BLaER1 treated with 17β-estradiol and CSF1 and Interleukin-3, amounts not matched to agents 10 nM and 100 nM (cell line): ENCODE data around the gene TLE1.

Experiments used
- H3K27ac ChIP-seq, 11 experiments: shearing (Covaris generic); formaldehyde crosslinking; 2 replicates each; pipeline ENCODE4 v1.8.1; 2022
- H3K27me3 ChIP-seq, 11 experiments: shearing (Covaris generic); formaldehyde crosslinking; 2 replicates each; pipeline ENCODE4 v1.8.1; 2022
- H3K36me3 ChIP-seq, 11 experiments: shearing (Covaris generic); formaldehyde crosslinking; 2 replicates each; pipeline ENCODE4 v1.8.1; 2022
- H3K4me1 ChIP-seq, 10 experiments: shearing (Covaris generic); formaldehyde crosslinking; 2 replicates each; pipeline ENCODE4 v1.8.1; 2022
- H3K4me2 ChIP-seq, 11 experiments: shearing (Covaris generic); formaldehyde crosslinking; 2 replicates each; pipeline ENCODE4 v1.8.1; 2022
- H3K4me3 ChIP-seq, 10 experiments: shearing (Covaris generic); formaldehyde crosslinking; 2 replicates each; pipeline ENCODE4 v1.8.1; 2022
- H3K9ac ChIP-seq, 11 experiments: shearing (Covaris generic); formaldehyde crosslinking; 2 replicates each; pipeline ENCODE4 v1.8.1; 2022
- H3K9me3 ChIP-seq, 11 experiments: shearing (Covaris generic); formaldehyde crosslinking; replicated peaks in 1 of 11; 2 replicates each; pipeline ENCODE4 v1.8.1; 2022
- H4K20me1 ChIP-seq, 11 experiments: shearing (Covaris generic); formaldehyde crosslinking; 2 replicates each; pipeline ENCODE4 v1.8.1; 2022
- Cebpa-rat ChIP-seq, 11 experiments: shearing (Covaris generic); IDR thresholded peaks; 2 replicates each; pipeline ENCODE4 v1.8.1; 2022

TLE1 gene

DNA sequence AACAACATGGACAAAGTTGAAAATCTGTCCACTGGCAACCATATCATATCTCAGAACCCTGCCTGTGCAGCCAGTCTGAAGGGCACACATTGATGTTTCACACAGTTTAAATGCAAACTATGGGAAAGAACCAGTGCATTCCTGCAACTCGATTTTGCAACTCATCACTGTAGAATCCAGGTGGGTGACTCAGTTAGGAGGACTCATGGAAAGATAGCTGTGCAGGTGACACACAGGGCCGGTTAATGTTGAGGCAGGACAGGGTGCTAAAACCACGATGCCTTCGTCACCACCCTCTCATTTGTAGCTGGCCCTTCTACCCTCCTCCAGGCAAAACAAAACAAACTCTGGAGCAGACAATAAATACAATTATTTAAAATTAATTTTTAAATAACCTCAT is 62.8 kb downstream of the TLE1 start:
- peaks cover 0 to 58% (median 4%) of the 10 kb centered on the region in 11 experiments; a peak in 11 of 22 replicates for H3K36me3 ChIP-seq
- peaks cover 0 to 18% (median 3%) of the 10 kb centered on the region in 10 experiments; a peak in 9 of 20 replicates for H3K4me1 ChIP-seq
- no peaks in the 10 kb centered on the region for H3K9me3 ChIP-seq
- H3K4me3 ChIP-seq: no peak overlapping the region
- no peak overlapping the region for H3K27ac ChIP-seq
- no peak overlapping the region for H3K9ac ChIP-seq
- H3K4me2 ChIP-seq: 0 out of 22 replicates have a peak overlapping the region, but pooled peaks of 1 of the 11 experiments have one; percentile 4
- TF ChIP-seq Cebpa-rat (IDR thresholded peaks at IDR 0.05): no peak
- no peaks in the 10 kb centered on the region for H4K20me1 ChIP-seq
- H3K27me3 ChIP-seq: no peaks in the 10 kb centered on the region

DNA sequence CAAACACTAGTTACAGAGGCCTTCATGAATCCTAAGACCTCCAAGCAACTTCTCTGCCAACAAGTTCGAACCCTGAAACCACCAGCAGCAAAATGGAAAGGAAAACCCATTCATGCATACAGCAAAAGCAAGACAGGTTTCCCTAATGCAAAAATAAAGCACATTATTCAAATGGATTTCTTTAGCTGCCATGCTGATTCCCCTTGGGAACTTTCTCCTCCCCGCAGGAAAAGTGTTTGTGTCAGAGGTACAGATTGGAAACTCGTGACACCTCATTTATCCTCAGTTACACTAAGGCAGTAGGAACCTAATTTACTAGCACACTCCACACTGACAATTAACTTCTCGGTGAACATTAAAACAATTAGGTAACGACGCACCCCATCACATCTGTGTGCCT is 63.4 kb downstream of the TLE1 start:
- H3K4me2 ChIP-seq: peak overlapping the region in 3 of 11 experiments; percentile 4 to 11 (median 9); a peak in 2 of 22 replicates
- peaks cover 0 to 57% (median 4%) of the 10 kb centered on the region in 11 experiments; a peak in 10 of 22 replicates for H3K36me3 ChIP-seq
- no peak overlapping the region for H3K4me3 ChIP-seq
- H3K9me3 ChIP-seq: no peaks in the 10 kb centered on the region
- no peaks in the 10 kb centered on the region for H4K20me1 ChIP-seq
- H3K27me3 ChIP-seq: no peaks in the 10 kb centered on the region
- H3K27ac ChIP-seq: no peak overlapping the region
- TF ChIP-seq Cebpa-rat (IDR thresholded peaks at IDR 0.05): no peak
- H3K4me1 ChIP-seq: peaks cover 0 to 24% (median 8%) of the 10 kb centered on the region in 10 experiments; a peak in 11 of 20 replicates
- no peak overlapping the region for H3K9ac ChIP-seq

DNA sequence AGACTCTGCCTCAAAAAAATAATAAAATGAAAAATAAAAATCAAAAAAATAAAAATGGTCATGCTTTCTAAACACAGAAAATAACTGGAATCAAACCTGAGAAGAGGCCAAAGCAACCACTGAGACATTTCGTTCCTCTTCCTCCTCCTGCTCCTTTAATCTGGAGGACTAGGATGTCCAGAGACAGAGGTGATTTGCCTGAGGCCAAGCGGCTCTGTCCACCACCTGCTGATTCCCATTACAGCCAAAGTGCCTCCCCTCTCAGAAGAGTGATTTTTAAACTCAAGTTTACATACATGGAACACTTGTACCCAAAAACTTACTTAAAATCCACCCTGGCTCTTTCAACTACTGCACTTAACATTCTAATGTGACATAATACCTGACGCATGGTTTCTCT is 65.6 kb downstream of the TLE1 start:
- Histone ChIP-seq H3K4me2 (no peak overlapping the region), H4K20me1 (no peaks in the 10 kb centered on the region), H3K4me1 (peaks cover 8 to 42% (median 27%) of the 10 kb centered on the region in 10 experiments), H3K9ac (no peak overlapping the region), H3K27me3 (no peaks in the 10 kb centered on the region), H3K9me3 (no peaks in the 10 kb centered on the region), H3K27ac (no peak overlapping the region), H3K36me3 (peaks cover 0 to 49% (median 6%) of the 10 kb centered on the region in 11 experiments; a peak in 14 of 22 replicates), H3K4me3 (no peak overlapping the region)
- TF ChIP-seq Cebpa-rat (IDR thresholded peaks at IDR 0.05): no peak

DNA sequence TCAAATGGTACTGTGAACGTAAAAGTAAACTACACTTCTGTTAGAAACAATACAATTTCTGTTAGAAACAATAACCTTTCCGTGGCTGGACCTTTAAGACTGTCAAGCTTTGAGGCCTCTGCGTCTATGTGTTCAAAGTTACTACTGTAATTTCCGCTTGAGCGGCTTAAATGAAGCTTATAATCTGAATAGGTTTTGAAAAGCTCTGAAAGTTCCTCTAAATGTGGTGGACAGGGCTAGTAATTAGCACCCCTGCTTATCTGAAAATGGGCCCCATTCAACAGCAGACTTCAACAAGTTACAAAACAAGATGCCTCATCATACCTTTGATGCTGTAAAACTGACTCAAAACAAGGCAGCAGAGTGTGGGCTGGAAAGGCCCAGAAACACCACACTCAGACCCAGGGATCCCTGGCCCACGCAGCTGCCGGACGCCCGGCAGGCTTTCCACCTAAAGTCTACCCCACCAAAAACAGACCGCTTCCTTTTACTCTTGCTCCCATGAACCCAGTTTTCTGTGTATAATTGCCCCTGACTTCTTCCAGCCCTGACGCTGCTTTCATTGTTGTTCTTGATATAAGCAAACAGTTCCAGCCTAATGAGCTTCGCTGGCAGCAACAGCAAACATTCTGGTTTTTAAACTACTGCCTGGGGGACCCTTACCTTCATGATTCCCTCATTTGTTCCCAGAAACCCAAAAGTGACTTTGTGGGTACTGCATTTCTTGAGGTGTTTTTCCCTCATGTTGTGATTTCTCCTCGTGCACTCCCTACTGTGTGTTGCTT is 66.7 kb downstream of the TLE1 start:
- Histone ChIP-seq H3K27me3 (no peaks in the 10 kb centered on the region), H3K36me3 (peaks cover 0 to 49% (median 12%) of the 10 kb centered on the region in 11 experiments; a peak in 14 of 22 replicates), H3K4me2 (peak overlapping the region in 2 of 11 experiments; percentile 8 to 21; a peak in 1 of 22 replicates), H3K4me1 (peaks cover 8 to 42% (median 27%) of the 10 kb centered on the region in 10 experiments), H4K20me1 (no peaks in the 10 kb centered on the region), H3K4me3 (no peak overlapping the region), H3K9ac (no peak overlapping the region), H3K9me3 (no peaks in the 10 kb centered on the region), H3K27ac (no peak overlapping the region)
- no peak for TF ChIP-seq Cebpa-rat (IDR thresholded peaks at IDR 0.05)

DNA sequence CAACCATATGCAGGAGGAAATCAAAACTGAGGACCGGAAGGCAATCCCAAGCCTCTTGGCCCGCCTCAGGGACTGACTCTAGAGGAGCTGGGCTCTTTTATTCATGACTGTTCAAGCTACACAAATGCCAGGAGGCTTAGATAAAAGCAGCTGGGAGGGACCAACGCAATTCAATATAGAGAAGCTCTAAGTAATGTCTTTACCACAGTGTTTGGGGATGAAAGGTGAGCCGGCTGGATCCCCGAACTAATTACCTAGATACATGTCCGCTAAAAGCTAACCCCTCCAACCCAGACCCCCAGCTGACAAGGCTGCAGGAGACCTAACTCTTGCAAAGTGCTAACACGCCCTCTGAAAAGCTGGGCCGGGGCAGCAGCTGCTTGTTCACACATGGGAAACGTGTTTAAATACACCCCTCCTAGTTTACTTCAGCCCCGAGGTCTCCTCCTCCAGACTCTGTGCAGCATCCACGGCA is 67.5 kb downstream of the TLE1 start:
- Histone ChIP-seq H3K4me2 (peak overlapping the region in 6 of 11 experiments; percentile 27 to 81 (median 72); a peak in 5 of 22 replicates), H3K4me3 (no peak overlapping the region), H3K27ac (no peak overlapping the region), H3K27me3 (no peaks in the 10 kb centered on the region), H3K9ac (no peak overlapping the region), H3K36me3 (peaks cover 0 to 52% (median 12%) of the 10 kb centered on the region in 11 experiments; a peak in 14 of 22 replicates), H4K20me1 (no peaks in the 10 kb centered on the region), H3K4me1 (peaks cover 8 to 42% (median 27%) of the 10 kb centered on the region in 10 experiments), H3K9me3 (no peaks in the 10 kb centered on the region)
- TF ChIP-seq Cebpa-rat (IDR thresholded peaks at IDR 0.05): no peak

DNA sequence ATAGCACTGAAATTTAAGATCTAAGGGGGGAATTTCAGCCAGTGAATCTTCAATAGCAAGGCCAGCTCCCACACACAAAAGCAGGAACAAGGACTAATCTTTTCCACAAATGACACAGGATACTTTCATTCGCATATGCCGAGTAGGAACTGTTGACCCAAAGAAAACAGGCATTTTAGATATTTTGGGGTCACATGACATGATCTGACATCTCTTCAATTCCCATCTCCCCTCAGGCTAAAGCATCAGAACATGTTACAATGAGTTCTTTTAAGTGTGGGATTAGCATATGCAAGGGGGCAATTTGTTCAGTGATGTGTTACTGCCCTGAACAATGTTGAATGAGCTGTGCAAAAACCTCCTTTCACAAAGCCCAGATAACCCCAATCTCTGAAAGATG is 68.2 kb downstream of the TLE1 start:
- no peaks in the 10 kb centered on the region for H4K20me1 ChIP-seq
- no peaks in the 10 kb centered on the region for H3K9me3 ChIP-seq
- H3K4me1 ChIP-seq: peaks cover 8 to 40% (median 25%) of the 10 kb centered on the region in 10 experiments
- no peak overlapping the region for H3K27ac ChIP-seq
- peak overlapping the region in 6 of 11 experiments; percentile 27 to 81 (median 72); a peak in 11 of 22 replicates for H3K4me2 ChIP-seq
- TF ChIP-seq Cebpa-rat (IDR thresholded peaks at IDR 0.05): no peak
- H3K4me3 ChIP-seq: no peak overlapping the region
- peaks cover 0 to 59% (median 12%) of the 10 kb centered on the region in 11 experiments; a peak in 14 of 22 replicates for H3K36me3 ChIP-seq
- no peak overlapping the region for H3K9ac ChIP-seq
- no peaks in the 10 kb centered on the region for H3K27me3 ChIP-seq

DNA sequence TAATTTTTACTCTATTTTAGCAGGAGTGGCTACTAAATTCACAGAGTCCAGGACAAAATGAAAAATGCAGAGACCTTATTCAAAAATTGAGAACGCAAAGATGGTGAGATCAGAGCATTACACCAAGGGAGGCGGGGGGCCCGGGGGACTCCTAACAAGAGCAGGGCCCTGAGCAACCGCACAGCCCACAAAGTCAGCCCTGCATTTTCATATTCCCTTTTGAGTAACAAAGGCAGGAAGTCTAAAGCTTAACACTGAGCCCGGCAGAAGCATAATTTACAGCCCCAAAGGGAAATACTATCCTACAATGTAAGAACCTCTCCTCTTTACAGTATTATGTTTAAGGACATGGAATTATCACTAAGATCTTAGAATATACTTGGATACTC is 69.4 kb downstream of the TLE1 start:
- H3K4me2 ChIP-seq: peak overlapping the region; percentile 40 to 81 (median 65)
- no peak overlapping the region for H3K4me3 ChIP-seq
- peak overlapping the region in 2 of 11 experiments; percentile 10 to 15; a peak in 1 of 22 replicates for H3K27ac ChIP-seq
- H4K20me1 ChIP-seq: no peaks in the 10 kb centered on the region
- H3K9ac ChIP-seq: 0 out of 22 replicates have a peak overlapping the region, but pooled peaks of 1 of the 11 experiments have one; percentile 1
- no peak for TF ChIP-seq Cebpa-rat (IDR thresholded peaks at IDR 0.05)
- H3K9me3 ChIP-seq: 0 out of 22 replicates have a peak, but pooled peaks cover 0 to 3% (median 0%) of the 10 kb centered on the region in 11 experiments
- peaks cover 8 to 37% (median 24%) of the 10 kb centered on the region in 10 experiments for H3K4me1 ChIP-seq
- H3K36me3 ChIP-seq: peaks cover 0 to 70% (median 18%) of the 10 kb centered on the region in 11 experiments; a peak in 15 of 22 replicates
- no peaks in the 10 kb centered on the region for H3K27me3 ChIP-seq

DNA sequence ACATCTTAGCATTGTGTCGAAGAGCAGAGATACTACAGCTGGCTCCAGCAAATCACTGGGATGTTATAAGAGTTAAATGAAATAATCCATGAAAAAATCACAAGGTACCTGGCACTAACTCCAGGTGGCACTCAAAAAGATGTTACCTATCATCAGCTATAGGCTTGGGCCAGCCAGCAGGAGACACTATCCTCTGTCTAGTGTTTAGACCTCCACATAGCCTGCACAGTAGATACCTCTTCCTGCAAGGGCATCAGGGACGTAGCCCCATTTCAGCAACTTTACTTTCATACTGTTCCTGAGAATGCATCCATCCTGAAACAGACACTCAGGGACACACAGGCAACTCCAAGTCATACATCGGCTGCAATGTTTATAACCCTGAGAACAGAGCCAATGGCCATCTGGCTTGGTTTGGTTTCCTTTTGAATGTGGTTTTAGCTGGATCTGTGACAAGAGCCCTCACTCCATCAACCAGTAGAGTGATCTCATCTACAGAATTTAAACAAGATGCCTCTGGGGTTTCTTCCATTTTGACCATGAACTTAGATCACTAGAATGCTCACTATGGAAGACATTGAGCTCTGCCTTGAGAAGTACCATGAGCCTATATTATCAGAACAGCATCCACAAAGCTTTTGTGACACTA is 69.9 kb downstream of the TLE1 start:
- peak overlapping the region; percentile 40 to 81 (median 65) for H3K4me2 ChIP-seq
- H3K27ac ChIP-seq: peak overlapping the region in 2 of 11 experiments; percentile 10 to 15; a peak in 1 of 22 replicates

More for the DNA sequence above, 69.9 kb downstream of the TLE1 start:
- Histone ChIP-seq H4K20me1 (no peaks in the 10 kb centered on the region), H3K4me3 (no peak overlapping the region), H3K36me3 (peaks cover 0 to 75% (median 20%) of the 10 kb centered on the region in 11 experiments; a peak in 15 of 22 replicates), H3K9ac (0 out of 22 replicates have a peak overlapping the region, but pooled peaks of 1 of the 11 experiments have one; percentile 1), H3K27me3 (no peaks in the 10 kb centered on the region), H3K4me1 (peaks cover 8 to 37% (median 24%) of the 10 kb centered on the region in 10 experiments), H3K9me3 (0 out of 22 replicates have a peak, but pooled peaks cover 0 to 3% (median 0%) of the 10 kb centered on the region in 11 experiments)
- no peak for TF ChIP-seq Cebpa-rat (IDR thresholded peaks at IDR 0.05)
